ENCODE results near the gene NTM.

DNA sequence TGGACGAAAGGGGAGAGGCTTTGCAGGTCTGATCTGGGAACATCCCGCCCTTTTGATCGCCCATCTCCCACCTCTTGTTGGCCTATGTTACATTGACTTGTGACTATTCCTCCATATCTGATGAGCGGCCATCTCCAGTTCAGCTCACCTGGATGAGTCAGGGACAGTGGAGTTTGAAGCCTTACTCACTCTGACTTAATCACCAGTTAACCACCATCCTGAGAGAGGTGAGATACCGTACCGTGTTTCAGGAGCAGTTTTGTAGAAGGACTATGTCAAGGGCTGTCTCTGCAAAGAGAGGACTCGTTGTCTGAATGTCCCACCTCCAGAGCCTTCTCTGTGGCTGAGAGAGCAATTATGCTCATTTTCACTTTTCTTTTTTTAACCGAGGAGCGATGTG is 771.7 kb downstream of the NTM start:
- TF ChIP-seq POLR2AphosphoS5 (IDR thresholded peaks at IDR 0.05; ENCODE audit: borderline replicate concordance, low read depth, low read length) (no peak), EZH2 (IDR thresholded peaks at IDR 0.05) (no peak), FOXP2 (optimal IDR thresholded peaks at IDR 0.05; ENCODE audit: control extremely low read depth, extremely low read length, insufficient read depth) (no peak)
